SK-N-SH (cell line): ENCODE data around the gene ATP6V1G3. TPM values are rescaled to one million over a fixed set of nuclear protein-coding genes. Genes with fewer than 3 reads are reported as not detected.

Experiments used
- CTCF ChIA-PET: fragments of 300-600, 350-600 bp; formaldehyde crosslinking; extraction: SDS; loops from one replicate; lab custom pipeline; 2021; lab: Yijun Ruan, JAX
- POLR2A ChIA-PET: fragments of 350-600 bp; sonication (Branson Sonifier 250); formaldehyde crosslinking; extraction: SDS; loops from one replicate; lab custom pipeline; 2020; ENCODE audit warnings: antibody characterized with exemption, inconsistent platforms; lab: Yijun Ruan, JAX
- DNase-seq: peaks from one replicate; pipeline ENCODE4 v3.0.0; 2012
- H2AFZ ChIP-seq: fragments of 200-600 bp; sonication (generic); 2 replicates; pipeline ENCODE4 v1.8.1; 2016; ENCODE audit warnings: antibody characterized with exemption, mild to moderate bottlenecking, low read depth
- H3F3A ChIP-seq: fragments of 200-600 bp; sonication (generic); replicated peaks from 2 replicates; pipeline ENCODE3; 2016; ENCODE audit warnings: antibody characterized with exemption, mild to moderate bottlenecking; ENCODE audit not compliant: insufficient read depth
- H3K27ac ChIP-seq, 2 experiments: fragments of 200-500 bp in 1 of 2; fragments of 200-600 bp in 1 of 2; sonication (Bioruptor generic) in 1 of 2; sonication (generic), shearing (Covaris generic) in 1 of 2; 2 replicates each; pipeline versions ENCODE4 v1.5.1 to v1.6.1; 2014 to 2016; ENCODE audit warnings: low read depth in 2 of 2, inconsistent platforms in 1 of 2, low read length in 1 of 2, mild to moderate bottlenecking in 1 of 2, mixed read lengths in 1 of 2
- H3K27me3 ChIP-seq: fragments of 200-600 bp; sonication (generic), shearing (Covaris generic); 2 replicates; pipeline ENCODE4 v1.6.1; 2016; ENCODE audit warnings: mixed run types; ENCODE audit not compliant: insufficient read depth
- H3K36me3 ChIP-seq, 2 experiments: fragments of 200-500 bp in 1 of 2; fragments of 200-600 bp in 1 of 2; sonication (Bioruptor generic) in 1 of 2; sonication (generic) in 1 of 2; replicated peaks in 1 of 2; 2 replicates each; pipeline versions ENCODE3 to v1.5.1; 2014 to 2016; ENCODE audit warnings: low read length in 1 of 2, mild to moderate bottlenecking in 1 of 2; ENCODE audit not compliant: insufficient read depth in 2 of 2, control insufficient read depth in 1 of 2
- H3K4me1 ChIP-seq, 2 experiments: fragments of 200-500 bp in 1 of 2; fragments of 200-600 bp in 1 of 2; sonication (Bioruptor generic) in 1 of 2; sonication (generic), shearing (Covaris generic) in 1 of 2; 2 replicates each; pipeline versions ENCODE4 v1.5.1 to v1.6.1; 2014 to 2016; ENCODE audit warnings: low read depth in 1 of 2, low read length in 1 of 2, mixed run types in 1 of 2; ENCODE audit not compliant: insufficient read depth in 2 of 2, control insufficient read depth in 1 of 2
- H3K4me2 ChIP-seq: fragments of 200-600 bp; sonication (generic), shearing (Covaris generic); 2 replicates; pipeline ENCODE4 v1.6.1; 2017; ENCODE audit warnings: mixed run types
- H3K4me3 ChIP-seq, 2 experiments: fragments of 200-500 bp in 1 of 2; fragments of 200-600 bp in 1 of 2; sonication (Bioruptor generic) in 1 of 2; sonication (generic), shearing (Covaris generic) in 1 of 2; 2 replicates each; pipeline versions ENCODE4 v1.5.1 to v1.8.1; 2014 to 2016; ENCODE audit warnings: low read depth in 2 of 2, inconsistent platforms in 1 of 2, low read length in 1 of 2, mild to moderate bottlenecking in 1 of 2, mixed read lengths in 1 of 2, moderate library complexity in 1 of 2
- H3K79me2 ChIP-seq: fragments of 200-600 bp; sonication (generic); 2 replicates; pipeline ENCODE4 v1.8.1; 2017; ENCODE audit warnings: mild to moderate bottlenecking; ENCODE audit not compliant: insufficient read depth
- H3K9ac ChIP-seq: fragments of 200-600 bp; sonication (generic); 2 replicates; pipeline ENCODE4 v1.6.1; 2017; ENCODE audit warnings: mixed run types
- H3K9me2 ChIP-seq: fragments of 200-600 bp; sonication (generic); 2 replicates; pipeline ENCODE4 v1.6.1; 2017; ENCODE audit warnings: mixed run types
- H3K9me3 ChIP-seq: fragments of 200-600 bp; sonication (generic); 2 replicates; pipeline ENCODE4 v1.6.1; 2017; ENCODE audit warnings: mixed run types, mild to moderate bottlenecking, moderate library complexity
- H4K20me1 ChIP-seq: fragments of 200-600 bp; sonication (generic); 2 replicates; pipeline ENCODE4 v1.6.1; 2017; ENCODE audit warnings: mild to moderate bottlenecking, mixed run types; ENCODE audit not compliant: insufficient read depth
- FOXM1 ChIP-seq: IDR thresholded peaks from 2 replicates; pipeline ENCODE4 v1.4.0; 2012; ENCODE audit warnings: low read depth, mild to moderate bottlenecking
- IRF3 ChIP-seq: fragments of 150-350 bp; IDR thresholded peaks from 2 replicates; pipeline ENCODE4 v1.6.1; 2016; ENCODE audit warnings: mild to moderate bottlenecking, low read depth, low read length
- JUND ChIP-seq: IDR thresholded peaks from 2 replicates; pipeline ENCODE4 v1.4.0; 2012
- NFIC ChIP-seq: IDR thresholded peaks from 2 replicates; pipeline ENCODE4 v1.4.0; 2012; ENCODE audit warnings: borderline replicate concordance
- NRF1 ChIP-seq: IDR thresholded peaks from 2 replicates; pipeline ENCODE4 v1.6.1; 2012; ENCODE audit warnings: low read depth, mild to moderate bottlenecking, low read length
- POLR2AphosphoS5 ChIP-seq: IDR thresholded peaks from 2 replicates; pipeline ENCODE4 v1.6.1; 2012; ENCODE audit warnings: low read depth, low read length
- RFX5 ChIP-seq: IDR thresholded peaks from 2 replicates; pipeline ENCODE4 v1.6.1; 2012; ENCODE audit warnings: mild to moderate bottlenecking, improper control_type of control experiment, low read length
- TCF12 ChIP-seq: IDR thresholded peaks from 2 replicates; pipeline ENCODE4 v1.4.0; 2012
- TEAD4 ChIP-seq: IDR thresholded peaks from 2 replicates; pipeline ENCODE4 v1.4.0; 2012; ENCODE audit warnings: mild to moderate bottlenecking, borderline replicate concordance; ENCODE audit not compliant: insufficient read depth
- USF2 ChIP-seq: fragments of 150-350 bp; IDR thresholded peaks from 2 replicates; pipeline ENCODE4 v1.6.1; 2017; ENCODE audit warnings: antibody characterized with exemption, low read length, low read depth, borderline replicate concordance
- WGBS: methylation state at CpG from one replicate; pipeline ENCODE4 v1.1.6; 2017; ENCODE audit warnings: low lambda C conversion rate; 5-methylcytosine and 5-hydroxymethylcytosine counted together
- polyA plus RNA-seq, 3 experiments: library from polyadenylated mRNA; depleted of rRNA; stranded (reverse); fragments of >200 nt; gene quantifications; 2 replicates each; pipeline ENCODE4 v1.2.3, GENCODE V29; 2012
- TF ChIP-seq, protein P1 (sequence below): IDR thresholded peaks from 2 replicates; pipeline ENCODE4; 2012

Gene ATP6V1G3
- polyA plus RNA-seq, 1 of the 3 experiments (the other 2 are of a cell fraction) = not detected

- Histone ChIP-seq H3K9me3 (no peaks in the 10 kb centered on the region), H3K4me2 (no peak overlapping the region), H3K9ac (no peak overlapping the region), H3K9me2 (no peaks in the 10 kb centered on the region), H3F3A (no peaks in the 10 kb centered on the region), H3K4me1 (no peaks in the 10 kb centered on the region; a peak in 1 of 4 replicates), H3K27ac (no peak overlapping the region), H3K36me3 (no peaks in the 10 kb centered on the region), H3K27me3 (no peaks in the 10 kb centered on the region), H3K4me3 (no peak overlapping the region), H4K20me1 (no peaks in the 10 kb centered on the region), H3K79me2 (no peaks in the 10 kb centered on the region), H2AFZ (no peak overlapping the region)
- TF ChIP-seq IRF3 = no peak
- TF ChIP-seq USF2 = no peak
- no peak for TF ChIP-seq TEAD4
- no peak for TF ChIP-seq TCF12
- no peak for TF ChIP-seq NRF1
- no peak for TF ChIP-seq NFIC
- no peak for TF ChIP-seq JUND
- POLR2A ChIA-PET = no interaction called here
- CTCF ChIA-PET = interaction anchor here (0.8 kb wide), 1 partner anchor 60 kb away, joined by 3 read pairs; no protein-coding TSS in a partner anchor
- no peak for DNase-seq
- 85% methylated on average over 4 of the region's 4 CpGs for WGBS
Observed at GRCh38 chr1:198550941-198551524, 10.6 kb upstream of the ATP6V1G3 start.

- H3K79me2 ChIP-seq = no peaks in the 10 kb centered on the region
- POLR2A ChIA-PET = no interaction called here
- no peaks in the 10 kb centered on the region for H3K36me3 ChIP-seq
- no peaks in the 10 kb centered on the region for H3K27me3 ChIP-seq
- H3K9ac ChIP-seq = no peak overlapping the region
- no peaks in the 10 kb centered on the region for H3K9me3 ChIP-seq
- H3F3A ChIP-seq = no peaks in the 10 kb centered on the region
- CTCF ChIA-PET = no interaction called here
- no peak overlapping the region for H3K27ac ChIP-seq
- no peaks in the 10 kb centered on the region for H4K20me1 ChIP-seq
- no peak for DNase-seq
- H3K4me1 ChIP-seq = no peaks in the 10 kb centered on the region; a peak in 1 of 4 replicates
- H3K9me2 ChIP-seq = no peaks in the 10 kb centered on the region
- H3K4me3 ChIP-seq = no peak overlapping the region
- no peak overlapping the region for H3K4me2 ChIP-seq
- no peak for TF ChIP-seq TCF12
- no peak for TF ChIP-seq FOXM1
- no peak for TF ChIP-seq RFX5
- TF ChIP-seq POLR2AphosphoS5 = no peak
- TF ChIP-seq, protein P1, sequence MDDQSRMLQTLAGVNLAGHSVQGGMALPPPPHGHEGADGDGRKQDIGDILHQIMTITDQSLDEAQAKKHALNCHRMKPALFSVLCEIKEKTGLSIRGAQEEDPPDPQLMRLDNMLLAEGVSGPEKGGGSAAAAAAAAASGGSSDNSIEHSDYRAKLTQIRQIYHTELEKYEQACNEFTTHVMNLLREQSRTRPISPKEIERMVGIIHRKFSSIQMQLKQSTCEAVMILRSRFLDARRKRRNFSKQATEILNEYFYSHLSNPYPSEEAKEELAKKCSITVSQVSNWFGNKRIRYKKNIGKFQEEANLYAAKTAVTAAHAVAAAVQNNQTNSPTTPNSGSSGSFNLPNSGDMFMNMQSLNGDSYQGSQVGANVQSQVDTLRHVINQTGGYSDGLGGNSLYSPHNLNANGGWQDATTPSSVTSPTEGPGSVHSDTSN = no peak
- TF ChIP-seq, all 33 proteins: peak for 0
- no peak overlapping the region for H2AFZ ChIP-seq
Observed at GRCh38 chr1:198549866-198550265, 9.4 kb upstream of the ATP6V1G3 start.
